Kidney capillary endothelial cell (primary cell): ENCODE measurements around the gene DRG2.

Source experiments
- DNase-seq: peaks from one replicate; pipeline ENCODE4 v3.0.0-alpha.2; 2018; ENCODE audit warnings: low spot score

DRG2 gene

DNA sequence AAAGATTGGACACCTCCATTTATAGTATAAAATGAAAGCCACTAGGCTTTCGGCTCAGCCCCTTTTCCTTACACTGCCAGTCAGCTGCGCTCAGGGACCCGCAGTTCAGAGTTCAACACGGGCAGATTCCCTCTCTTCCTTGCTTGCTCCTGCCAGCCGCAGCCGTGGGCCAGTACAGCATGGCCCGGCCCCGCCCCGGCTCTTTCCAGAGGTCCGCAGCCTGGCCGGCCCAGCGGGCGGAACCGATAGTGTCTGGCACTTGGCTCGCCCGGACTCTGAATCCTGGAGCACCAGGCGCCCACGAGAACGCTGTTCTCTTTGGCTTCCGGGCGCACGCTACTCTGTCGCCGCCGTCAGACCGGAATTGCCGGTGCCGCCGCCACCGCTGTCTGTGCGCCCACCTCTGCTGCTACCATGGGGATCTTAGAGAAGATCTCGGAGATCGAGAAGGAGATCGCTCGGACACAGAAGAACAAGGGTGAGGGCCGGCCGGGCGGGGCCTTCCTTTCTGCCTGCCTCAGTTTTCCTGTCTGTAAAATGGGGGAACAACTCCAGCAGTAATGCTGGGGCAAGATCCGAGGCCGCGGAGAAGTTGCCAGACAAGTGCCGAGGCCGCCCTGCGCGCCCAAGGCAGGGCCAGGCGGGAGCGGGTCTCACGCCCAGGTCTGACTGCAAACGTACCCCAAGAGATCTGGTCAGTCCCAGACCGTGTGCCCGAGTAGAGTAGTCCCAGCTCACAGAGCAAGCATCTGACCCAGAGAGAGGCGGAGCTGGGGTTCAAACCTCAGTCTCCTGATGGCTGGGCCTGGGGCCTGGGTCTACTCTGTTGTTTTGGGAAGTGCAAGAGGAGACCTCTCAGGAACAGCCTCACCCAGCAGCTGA is at the start of gene DRG2:
DRG2 (plus strand) TSS at position 339 of the 882 bp plus-strand sequence; CDS start at position 415, 76 bp downstream.
- peak; percentile 84 for DNase-seq

- DNase-seq = no peak
These were observed 49.4 kb upstream of the DRG2 start for GRCh38 chr17:18038149-18038850.

DNA sequence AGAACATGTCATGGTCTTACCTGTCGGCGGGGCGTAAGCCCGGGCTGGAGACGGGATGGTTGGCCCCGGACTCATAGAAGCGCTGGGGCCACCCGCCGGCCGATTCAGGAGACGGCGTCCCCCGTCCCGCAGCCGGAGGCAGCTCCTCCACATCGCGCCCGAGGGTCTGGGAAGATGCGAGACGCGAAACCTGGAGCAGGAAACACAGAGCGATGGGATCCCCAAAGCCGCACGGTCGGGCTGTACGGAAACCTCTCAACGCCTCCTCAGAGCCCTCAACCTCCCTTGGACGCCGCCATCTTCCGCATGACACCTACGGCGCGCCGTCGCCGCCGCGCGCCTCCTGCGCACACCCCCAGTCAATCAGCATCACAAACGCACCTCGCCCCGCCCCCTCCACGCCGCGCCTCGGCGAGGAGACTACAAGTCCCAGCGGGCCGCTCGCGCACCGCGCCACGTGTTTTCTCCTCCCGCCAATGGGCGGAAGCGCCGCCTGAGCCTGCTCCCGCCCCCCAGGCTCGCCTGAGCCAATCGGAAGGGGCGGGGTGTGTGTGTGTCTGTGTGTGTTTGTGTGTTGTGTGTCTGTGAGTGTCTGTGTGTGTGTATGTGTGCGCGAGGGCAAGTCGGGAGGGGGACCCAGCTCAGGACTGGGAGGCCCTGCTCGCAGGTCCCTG is 48.8 kb upstream of the DRG2 start, which contains the start of the genes ATPAF2 and GID4:
ATPAF2 (minus strand) TSS at position 308 of the 674 bp plus-strand sequence; CDS start at position 153, 155 bp downstream.
GID4 (plus strand) TSS at position 548 of the 674 bp plus-strand sequence; CDS start at position 605, 57 bp downstream.
- peak; percentile 99 for DNase-seq

DNA sequence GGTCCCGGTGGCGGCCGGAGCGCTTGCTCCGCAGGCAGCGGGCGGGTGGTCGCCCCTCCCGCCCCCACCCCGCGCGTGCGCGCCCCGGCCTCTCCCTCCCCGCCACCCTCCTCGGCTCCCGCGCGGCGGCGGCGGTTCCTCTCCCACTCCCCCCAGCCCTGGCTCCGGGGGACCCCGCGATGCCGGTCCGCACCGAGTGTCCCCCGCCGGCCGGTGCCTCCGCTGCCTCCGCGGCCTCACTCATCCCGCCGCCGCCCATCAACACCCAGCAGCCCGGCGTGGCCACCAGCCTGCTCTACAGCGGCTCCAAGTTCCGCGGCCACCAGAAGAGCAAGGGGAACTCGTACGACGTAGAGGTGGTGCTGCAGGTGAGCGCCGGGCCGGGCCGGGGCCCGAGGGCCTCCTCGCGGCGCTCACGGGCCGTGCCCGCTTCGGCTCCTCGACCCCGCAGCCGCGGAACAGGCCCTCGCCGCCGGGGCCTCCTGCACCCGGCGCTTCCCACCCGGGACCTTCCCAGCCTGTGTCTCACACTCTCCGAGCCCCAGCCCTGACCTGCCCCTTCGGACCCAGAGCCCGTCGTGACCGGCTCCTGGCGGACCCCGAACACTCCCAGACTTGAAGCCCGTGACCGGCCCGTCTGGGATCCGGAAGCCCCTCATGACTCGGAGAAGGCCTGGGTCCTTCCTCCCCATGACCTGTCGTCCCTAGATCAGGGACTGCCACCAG is 48.0 kb upstream of the DRG2 start:
- DNase-seq = no peak

- DNase-seq = peak; percentile 7
These were observed 47.4 kb upstream of the DRG2 start for GRCh38 chr17:18040261-18040858.

DNA sequence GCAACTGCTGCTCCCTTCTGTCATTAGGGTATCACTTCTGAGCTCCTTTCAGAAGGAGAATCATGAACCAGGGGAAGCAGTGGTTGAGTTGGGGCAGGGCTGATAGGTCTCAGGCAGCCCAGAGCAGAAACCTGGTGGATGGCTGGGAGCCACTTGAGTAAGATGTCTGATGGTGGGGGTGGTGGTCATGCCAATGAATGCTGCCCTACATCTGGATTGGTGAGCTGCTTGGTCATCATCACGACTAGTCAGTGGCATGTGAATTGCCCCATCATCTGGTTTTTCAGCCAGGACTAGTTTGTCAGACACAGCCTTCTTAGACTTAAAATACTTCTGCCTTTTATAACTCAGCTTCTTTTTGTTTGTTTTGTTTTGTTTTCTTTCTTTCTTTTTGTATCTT is 46.0 kb upstream of the DRG2 start:
- no peak for DNase-seq

DNA sequence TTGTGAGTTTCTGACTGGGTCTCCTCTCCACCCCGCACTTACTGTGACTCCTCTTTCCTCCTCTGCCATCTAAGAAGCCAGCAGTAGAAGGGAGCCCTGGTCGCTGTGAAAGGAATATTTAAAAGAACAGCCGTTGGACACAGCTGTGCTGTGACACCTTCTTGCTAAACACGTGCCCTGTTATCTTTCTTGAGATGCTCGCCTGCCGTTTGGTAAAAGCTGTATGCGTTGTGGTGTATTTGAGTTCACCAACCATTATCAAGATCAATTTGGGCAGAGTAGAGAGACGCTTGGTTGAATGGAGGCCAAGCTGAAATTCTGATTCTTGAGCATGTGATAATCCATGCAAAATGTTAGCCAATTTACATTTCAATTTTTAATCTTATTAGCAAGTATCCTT is 44.8 kb upstream of the DRG2 start:
- DNase-seq = no peak

- peak; percentile 21 for DNase-seq
These were observed 44.3 kb upstream of the DRG2 start for GRCh38 chr17:18043491-18043890.

DNA sequence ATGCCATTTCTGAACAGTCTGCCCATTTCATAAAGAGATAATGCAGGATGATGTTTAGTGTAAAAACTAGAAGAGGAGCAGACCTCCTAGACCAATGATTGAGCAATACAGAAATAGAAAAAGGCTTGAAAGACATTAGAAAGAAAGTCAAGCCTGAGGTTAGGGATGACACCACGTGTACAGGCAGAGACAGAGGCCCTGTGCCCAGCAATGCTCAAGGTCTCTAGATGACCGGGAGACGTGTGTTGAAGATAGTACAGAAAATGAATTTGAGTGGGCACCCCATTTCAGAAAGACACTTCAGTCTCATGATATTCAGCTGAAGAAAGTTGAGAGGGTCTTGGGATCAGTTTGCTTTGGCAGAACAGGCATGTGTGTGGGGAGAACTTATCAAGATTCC is 43.1 kb upstream of the DRG2 start:
- no peak for DNase-seq

DNA sequence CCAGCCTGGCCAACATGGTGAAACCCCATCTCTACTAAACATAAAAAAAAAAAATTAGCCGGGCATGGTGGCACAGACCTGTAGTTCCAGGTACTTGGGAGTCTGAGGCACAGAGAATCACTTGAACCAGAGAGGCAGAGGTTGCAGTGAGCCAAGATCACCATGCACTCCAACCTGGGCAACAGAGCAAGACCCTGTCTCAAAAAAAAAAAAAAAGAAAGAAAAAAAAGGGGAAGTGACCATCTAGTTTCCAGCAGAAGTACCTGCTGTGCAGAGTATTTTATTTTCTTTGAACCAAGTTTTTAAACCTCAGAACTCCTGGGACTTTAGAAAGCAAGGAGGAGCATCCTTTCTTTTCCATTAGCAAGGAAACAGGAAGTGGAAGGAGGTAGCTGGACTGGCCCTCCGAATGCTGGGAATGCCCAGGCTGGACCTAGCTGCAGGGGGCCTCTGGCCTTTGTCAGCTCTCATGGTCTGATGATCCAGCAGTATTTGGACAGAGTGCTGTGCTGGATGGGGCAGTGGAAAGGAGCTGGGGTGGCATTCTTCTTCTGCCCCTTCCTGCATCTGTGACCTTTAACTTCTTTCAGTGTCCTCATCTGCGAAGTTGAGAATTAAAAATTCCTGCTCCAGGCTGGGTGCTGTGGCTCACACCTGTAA is 41.9 kb upstream of the DRG2 start:
- no peak for DNase-seq

- DNase-seq = no peak
These were observed 32.2 kb upstream of the DRG2 start for GRCh38 chr17:18055597-18055996.

GRCh38 chr17:18056214-18056613 is 31.5 kb upstream of the DRG2 start:
- DNase-seq = no peak

GRCh38 chr17:18059283-18059682 is 28.5 kb upstream of the DRG2 start:
- DNase-seq = no peak

DNA sequence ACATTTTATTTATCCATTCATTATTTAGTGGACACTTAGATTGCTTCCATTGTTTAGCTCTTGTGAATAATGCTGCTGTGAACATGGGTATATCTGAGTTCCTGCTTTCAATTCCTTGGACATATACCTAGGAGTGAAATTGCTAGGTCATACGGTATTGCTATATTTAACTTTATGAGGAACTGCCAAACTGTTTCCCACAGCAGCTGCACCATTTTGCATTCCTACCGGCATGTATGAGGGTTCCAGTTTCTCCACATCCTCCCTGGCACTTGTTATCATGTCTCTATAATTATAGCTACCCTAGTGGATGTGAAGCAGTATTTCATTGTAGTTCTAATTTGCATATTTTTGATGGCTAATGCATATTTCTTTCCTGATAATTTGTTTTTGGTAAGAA is 23.7 kb upstream of the DRG2 start:
- no peak for DNase-seq

GRCh38 chr17:18065546-18065945 is 22.2 kb upstream of the DRG2 start:
- no peak for DNase-seq

DNA sequence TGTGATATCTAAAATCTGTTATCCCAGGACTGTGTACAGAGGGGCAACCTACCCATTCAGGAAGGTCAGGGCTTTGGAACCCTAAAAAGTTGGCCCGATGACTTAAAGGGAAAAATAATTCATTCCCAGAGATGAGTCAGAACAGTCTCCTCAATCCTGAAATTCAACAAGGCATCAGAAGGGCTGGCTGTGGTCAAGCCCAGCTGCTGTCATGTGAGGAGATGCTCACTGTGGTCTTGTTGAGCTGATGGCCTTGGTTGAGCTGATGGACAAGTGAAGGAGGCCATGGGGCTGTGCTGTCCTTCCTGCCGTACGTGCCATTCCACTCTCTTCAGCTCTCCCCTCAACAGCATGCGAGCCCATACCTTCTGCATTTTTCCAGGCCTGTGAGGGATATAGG is 20.9 kb upstream of the DRG2 start:
- no peak for DNase-seq

- no peak for DNase-seq
These were observed 18.6 kb upstream of the DRG2 start for GRCh38 chr17:18069101-18069500.

GRCh38 chr17:18070861-18071340 is 16.8 kb upstream of the DRG2 start:
- no peak for DNase-seq

GRCh38 chr17:18071751-18072150 is 16.0 kb upstream of the DRG2 start:
- DNase-seq = no peak

- no peak for DNase-seq
These were observed 13.0 kb upstream of the DRG2 start for GRCh38 chr17:18074566-18075272.
